ENCODE measurements around the gene DACH1.
"Not testable (repeated sequence)": the region's sequence is repeated elsewhere in the genome, so short reads cannot be mapped to it uniquely, and the experiment has no call there.

DACH1 gene

DNA sequence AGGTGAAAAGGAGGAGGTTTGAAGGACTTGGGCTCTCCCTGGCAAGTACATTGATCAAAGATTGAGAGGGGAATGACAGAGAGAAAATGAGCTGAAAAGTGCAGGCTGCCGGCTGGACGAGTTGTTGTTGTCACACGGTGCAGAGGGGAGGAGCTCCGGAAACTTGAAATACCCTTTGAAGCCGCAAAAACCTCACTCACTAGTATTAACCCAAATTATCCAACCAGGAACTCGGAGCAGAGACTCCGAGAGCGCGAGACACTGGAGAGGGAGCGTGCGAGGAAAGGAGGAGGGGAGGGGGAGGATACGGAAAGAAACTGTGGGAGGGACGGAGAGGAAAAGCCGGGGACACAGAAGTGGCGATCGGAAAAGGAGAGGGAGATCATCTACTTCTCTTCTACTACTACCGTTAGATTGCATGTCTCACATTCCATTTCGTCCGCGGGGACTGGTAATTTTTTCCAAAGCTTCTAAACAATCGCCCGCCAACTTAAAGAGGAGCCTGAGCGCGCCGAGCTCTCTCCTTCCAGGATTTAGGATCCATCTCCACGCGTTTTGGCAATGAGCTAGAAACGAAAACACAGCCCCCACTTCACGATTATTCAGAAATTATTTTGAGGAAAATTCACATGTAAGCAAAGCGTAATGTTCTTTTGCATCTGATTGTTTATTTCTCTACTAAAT is at the start of gene DACH1:
Gene DACH1 (minus strand): TSS at position 74 of the 684 bp plus-strand sequence.
- peak; percentile 35 for DNase-seq (ENCODE audit: low read depth)

DNA sequence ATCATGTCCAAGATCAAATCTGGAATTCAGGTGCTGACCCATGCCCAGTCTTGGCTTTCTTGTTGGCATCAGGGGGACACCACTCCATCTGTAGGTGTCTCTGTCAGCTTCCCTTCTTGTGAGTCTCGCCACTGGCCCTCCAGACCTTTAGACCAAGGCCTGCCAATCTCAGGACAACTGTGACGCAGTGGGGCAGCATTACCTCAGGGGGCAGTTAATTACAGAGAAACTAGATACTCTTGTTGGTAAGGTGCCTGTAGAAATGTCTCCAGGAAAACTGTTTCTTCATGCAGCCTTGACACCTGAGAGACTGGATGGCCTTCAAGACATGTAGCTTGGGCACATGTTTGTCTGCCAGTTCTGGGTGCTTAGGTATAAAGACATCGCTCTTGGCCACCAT is 46.7 kb upstream of the DACH1 start:
- DNase-seq (ENCODE audit: low read depth) = no peak

DNA sequence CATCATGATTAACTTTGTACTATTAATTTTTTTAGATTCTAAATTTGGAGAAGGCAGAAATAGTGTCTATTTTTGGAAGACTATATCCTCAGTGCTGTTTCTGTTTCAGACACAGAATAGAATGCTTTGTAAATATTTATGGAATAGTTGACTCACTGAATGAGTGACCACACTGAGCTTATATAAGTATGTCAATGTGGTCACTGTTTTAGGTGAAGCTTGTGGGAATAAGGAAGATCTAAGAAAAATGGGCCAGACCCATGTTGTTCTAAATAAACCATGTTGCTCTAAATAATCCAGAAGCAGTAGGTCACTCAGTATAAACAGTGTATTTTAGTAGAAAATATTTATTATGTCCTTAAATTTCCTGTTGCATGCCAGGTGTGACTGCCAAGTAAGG is 45.5 kb upstream of the DACH1 start:
- peak; percentile 17 for DNase-seq (ENCODE audit: low read depth)

DNA sequence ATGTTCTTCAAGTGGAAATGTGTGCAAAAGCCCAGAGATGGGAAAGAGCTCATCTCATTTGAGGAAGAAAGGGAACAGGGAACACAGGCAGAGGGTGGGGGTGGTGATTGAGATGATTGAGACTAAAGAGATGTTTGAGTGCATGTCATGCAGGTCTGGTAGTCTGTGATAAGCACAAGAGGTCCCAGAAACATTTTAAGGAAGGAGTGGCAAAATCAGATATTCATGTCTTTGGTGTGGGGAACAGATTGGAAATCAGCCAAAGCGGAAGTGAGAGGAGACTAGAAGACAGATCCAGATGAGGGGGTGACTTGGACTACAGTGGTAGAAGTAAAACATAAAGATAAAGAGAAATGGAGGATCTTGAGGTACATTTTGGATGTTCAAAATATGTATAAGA is 39.4 kb upstream of the DACH1 start:
- no peak for DNase-seq (ENCODE audit: low read depth)

DNA sequence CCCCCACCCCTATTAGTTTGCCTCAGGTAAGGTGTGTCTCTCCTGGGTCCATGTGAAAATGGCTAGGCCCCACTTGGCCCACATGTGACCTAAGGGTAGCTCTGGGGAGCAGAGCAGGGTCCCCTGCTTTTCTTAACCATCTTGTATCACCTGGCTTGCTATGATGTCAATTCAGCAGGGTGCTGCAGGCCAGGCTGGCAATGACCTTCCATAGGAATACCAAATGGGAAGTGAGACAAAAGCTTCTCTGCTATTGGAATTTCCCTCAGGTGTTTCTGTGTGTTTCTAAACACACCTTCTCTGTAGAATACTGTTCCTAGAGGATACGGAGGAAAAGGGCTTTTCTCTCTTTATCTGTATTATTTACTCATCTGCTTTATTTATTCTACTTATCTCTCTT is 35.7 kb upstream of the DACH1 start:
- no peak for DNase-seq (ENCODE audit: low read depth)

DNA sequence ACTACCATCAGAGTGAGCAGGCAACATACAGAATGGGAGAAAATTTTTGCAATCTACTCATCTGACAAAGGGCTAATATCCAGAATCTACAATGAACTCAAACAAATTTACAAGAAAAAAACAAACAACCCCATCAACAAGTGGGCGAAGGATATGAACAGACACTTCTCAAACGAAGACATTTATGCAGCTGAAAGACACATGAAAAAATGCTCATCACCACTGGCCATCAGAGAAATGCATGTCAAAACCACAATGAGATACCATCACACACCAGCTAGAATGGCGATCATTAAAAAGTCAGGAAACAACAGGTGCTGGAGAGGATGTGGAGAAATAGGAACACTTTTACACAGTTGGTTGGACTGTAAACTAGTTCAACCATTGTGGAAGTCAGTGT is 26.5 kb upstream of the DACH1 start:
- DNase-seq (ENCODE audit: low read depth) = not testable (repeated sequence)

DNA sequence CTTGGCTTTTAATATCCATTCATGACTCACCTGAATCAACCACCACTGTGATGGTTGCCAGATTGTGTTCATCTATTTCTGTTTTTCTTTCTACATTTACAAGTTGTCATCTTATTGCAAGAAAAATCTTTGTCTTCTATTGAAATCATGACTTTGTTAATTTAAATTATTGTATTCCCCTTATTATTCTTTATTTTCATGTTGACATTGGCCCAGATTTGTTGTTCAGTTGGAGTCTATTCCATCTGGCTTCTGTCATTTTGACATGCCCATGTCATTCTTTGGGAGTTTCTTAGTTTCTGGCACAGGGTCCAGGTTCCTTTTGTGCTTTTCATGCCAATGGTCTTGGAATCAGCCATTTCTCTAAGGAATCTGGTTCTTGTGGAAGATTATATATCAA is 19.9 kb upstream of the DACH1 start:
- no peak for DNase-seq (ENCODE audit: low read depth)

DNA sequence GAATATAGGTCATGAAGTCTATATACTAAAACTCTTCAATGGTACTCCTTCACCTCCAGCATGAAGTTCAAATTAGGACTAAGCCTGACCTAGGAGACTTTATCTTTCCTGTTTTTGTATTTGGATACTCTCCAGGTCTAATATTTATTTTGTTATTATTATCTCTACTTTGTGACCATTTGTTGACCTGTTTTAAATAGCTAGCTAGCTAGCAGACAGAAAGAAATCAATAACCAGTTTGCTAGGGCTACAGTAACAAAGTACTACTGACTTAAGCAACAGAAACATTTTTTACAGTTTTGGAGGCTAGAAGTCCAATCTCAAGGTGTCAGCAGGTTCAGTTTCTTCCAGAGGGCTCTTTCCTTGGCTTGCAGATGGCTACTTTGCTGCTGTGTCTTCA is 15.1 kb upstream of the DACH1 start:
- no peak for DNase-seq (ENCODE audit: low read depth)

DNA sequence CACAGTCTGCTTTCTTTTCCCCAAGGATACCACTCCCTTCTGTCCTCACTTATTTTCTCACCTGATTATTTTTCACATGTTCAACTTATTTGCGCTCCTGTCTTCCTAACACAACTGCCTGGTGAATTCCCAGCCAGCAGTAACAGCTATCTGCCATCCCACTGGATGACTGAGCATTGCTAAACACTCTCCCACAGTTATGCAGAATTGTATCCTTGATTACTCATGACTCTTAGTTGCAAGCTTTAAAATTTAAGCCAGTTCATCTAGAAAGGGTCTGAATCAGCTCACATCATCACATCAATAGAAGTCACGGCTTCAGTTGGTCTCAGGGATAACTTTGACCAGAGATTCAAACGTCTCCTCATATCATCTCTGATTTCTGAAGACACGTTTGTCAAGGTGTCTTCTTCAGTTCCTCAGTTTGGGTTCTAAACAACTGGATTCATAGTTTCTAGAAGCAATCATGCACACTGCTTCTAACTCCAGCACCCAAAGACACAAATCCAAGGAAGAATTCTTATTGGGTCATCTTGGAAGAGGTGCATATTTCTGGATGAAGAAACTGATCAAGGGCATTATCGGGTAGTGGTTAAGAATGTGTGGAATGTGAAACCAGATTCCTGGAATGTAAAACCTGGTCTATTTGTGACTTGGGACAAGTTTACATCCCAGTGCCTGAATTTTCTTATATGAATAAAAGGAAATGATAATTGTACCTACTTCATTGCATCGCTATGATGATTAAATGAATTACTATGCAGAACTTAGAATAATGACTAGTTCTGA is 13.9 kb upstream of the DACH1 start:
- no peak for DNase-seq (ENCODE audit: low read depth)

DNA sequence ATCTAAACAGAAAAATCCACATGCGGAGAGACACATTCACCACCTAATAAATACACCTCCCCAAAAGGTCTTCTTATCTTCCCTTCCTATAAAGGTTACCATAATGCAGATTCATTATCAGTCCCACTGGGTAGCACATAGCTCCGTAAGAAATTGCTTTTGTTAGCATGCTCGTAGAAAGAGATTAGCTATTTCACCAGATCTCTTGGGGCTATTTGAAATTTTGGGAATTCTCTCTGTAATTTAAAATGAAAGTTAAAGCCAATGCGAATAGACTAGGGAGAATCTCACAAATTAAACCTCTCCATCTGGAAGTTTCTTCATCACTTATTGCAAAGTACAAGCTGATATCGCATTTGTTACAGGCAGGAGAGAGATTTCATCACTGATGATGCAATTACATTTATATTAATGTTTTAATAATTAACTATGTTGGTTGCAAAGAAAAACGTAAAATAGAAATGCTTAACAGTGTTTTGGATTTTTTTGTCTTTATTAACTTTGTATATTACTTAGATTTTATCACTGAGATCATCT is 12.9 kb upstream of the DACH1 start:
- no peak for DNase-seq (ENCODE audit: low read depth)

DNA sequence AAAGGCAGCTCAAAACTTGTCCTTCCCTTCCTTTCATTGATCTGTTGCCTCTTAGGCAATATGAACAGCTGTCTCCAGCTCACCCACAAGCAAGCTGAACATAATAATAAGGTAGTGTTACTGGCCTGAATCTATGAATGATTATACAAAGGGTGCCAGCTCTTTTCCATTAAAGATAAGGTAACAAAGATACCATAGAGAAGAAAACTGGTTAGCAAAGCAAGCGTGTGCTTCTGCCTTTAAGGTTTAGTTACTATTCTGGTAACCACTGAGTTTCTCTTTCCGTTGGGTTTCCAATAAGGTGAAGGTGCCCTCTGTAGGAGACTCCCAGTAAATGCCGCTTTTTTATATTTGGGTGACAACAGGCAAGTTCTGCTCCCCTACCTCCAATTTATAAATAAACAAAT is 12.1 kb upstream of the DACH1 start:
- peak; percentile 7 for DNase-seq (ENCODE audit: low read depth)

DNA sequence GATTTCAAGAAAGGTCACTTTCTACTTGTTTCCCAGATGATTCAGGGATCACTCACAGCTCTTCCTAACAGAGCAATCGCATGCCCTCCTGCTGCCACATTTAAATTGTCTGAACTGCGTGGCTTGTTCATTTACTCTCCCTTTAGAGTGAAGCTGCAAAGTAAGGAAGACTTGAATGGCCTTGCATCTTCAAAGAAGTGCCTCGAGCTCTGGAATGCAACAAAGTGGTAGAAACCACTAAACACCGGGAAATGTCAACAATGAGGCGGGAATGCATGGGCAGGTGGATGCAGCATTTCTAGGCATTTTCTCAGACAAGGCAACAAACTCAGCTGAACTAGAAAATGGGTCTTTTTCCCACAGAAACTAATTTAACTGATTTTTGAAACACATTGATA is 10.3 kb upstream of the DACH1 start:
- DNase-seq (ENCODE audit: low read depth) = no peak

DNA sequence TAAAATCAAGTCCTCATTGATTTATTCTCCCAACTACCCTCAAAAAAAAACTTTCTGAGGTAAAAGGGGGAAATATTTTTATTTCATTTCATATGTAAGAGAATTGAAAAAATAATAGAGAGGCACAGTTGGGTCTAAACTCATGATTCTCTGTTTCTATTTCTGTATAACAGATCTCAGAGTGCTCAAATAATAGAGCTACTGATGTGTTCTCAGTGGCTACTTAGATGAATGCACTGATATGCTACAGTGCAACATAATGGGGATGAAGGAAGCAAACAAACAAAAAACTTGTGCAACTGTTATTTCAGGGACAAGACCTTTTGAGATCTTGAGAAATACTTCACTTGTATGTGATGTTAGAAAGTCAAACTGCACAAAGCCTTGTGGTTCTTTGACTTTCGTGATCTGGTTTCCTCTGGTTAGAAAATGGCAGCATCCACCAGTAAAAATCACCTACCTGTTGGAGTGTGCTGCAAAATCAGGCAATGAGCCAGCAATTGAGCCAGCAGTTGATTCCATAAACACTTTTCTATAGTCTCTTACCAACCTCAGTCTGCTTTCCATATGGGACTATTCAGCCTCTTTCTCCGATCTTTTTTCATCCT is 9.7 kb upstream of the DACH1 start:
- no peak for DNase-seq (ENCODE audit: low read depth)

DNA sequence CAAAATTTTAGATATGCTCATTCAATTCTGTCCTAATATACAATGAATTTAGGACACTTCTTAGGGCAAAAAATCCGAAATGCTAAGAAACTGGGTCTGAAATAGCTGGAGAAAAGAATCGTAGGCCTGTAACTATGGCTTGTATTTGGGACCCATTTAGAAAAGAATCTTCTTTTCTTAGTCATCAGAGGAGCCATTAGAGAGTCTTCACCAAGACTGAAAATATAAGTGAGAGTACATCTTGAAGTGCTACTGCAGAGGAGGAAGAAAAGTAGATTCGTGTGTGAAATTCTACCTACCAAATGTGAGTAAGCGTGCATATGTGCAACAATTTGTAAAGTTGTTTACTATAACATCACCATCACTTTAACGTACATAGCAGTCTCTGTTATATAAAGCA is 8.8 kb upstream of the DACH1 start:
- no peak for DNase-seq (ENCODE audit: low read depth)

DNA sequence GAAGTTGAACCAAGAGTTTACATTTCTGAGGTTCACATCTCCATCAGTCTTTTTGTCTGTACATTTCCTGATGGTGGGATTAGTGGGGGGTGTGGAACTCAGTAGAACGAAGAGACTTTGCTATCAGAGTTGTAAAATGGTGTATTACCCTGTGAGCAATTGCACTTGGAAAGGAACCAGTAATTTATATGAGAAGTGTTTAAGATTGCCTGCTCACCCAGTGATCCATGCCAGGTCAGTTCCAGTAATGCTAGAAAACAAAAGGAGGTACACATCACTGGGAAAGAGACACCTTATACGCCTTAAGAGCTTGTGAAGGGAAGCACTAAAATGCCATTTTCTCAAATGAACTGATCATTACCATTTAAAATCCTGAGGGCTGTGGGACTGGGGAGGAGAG is 7.5 kb upstream of the DACH1 start:
- DNase-seq (ENCODE audit: low read depth) = no peak

DNA sequence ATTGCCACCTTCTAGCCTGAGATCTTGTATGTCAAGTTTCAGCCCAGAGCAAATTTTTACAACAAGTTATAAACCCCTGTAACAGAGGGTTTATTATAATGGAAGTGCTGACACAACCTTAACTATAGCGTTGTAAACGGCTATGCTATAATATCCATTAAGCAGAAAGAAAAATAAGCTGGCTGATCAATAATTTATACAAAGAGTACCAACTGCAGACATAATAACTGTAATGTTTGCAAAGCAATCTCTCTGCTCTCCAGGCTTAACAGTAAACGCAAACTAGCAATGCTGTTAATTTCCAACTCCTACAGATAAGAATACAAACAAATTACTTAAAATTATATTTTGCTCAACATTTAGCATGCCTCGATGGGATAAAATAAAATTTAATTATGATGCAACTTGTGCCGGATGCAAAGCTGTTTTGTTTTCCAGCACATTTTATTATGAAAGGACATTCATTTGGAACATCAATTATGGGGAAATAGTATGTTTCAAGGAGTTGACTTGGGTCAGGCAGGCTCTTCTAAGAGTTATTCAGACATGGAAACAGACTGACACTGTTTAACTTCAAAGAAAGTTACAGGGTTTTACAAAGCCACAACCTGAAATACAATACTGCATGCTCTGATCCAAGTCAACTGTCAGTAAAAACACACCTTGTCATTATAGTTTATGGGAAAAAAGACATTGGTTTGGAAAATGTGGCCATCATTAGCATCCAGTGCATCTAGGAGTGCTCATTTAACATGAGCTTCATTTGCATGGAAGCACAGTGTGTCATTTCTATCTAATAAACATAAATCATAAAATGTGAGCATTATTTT is 6.6 kb upstream of the DACH1 start:
- no peak for DNase-seq (ENCODE audit: low read depth)

DNA sequence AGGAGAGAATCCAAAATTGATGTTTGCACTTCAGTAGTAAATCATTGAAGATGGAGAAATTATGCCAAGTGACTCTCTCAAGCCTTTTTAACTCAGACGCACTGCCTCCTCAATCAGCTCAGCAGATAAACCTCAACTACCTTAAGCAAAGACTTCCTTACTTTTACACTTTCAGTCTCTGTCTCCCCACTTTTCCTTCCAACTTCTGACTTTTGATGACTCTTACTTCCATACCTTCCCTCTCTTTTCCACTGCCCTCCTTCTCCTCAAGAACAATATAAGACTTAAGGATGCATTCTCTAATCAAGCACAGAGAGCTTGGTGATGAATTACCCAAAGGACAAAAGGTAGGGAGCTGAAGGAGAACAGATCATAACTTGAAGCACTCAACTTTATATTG is 4.8 kb upstream of the DACH1 start:
- no peak for DNase-seq (ENCODE audit: low read depth)

DNA sequence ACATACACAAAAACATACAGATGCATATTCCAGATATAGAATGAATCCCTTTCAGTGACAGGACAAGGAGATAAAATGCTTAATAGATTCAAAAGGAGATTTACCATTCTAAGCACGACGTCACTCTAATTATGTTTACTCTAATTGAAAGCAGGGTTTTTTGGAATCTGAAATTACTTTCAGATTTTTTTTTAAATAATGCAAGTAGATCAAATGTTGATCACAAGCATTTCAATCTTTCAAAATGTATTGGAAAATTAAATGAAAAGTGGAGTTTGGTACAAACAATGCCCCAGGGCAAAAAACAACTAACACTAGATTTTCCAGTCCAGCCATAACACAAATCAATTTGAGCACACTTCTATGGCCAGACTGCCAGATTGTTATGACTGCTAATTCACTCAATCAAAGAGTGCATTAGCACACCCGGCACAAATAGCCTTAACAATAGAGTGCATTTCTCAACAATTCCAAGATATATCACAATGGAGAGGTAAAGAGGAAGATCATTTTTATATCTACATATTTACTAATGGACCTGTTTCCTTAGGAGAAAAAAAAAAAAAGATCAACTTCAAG is 4.3 kb upstream of the DACH1 start:
- no peak for DNase-seq (ENCODE audit: low read depth)

DNA sequence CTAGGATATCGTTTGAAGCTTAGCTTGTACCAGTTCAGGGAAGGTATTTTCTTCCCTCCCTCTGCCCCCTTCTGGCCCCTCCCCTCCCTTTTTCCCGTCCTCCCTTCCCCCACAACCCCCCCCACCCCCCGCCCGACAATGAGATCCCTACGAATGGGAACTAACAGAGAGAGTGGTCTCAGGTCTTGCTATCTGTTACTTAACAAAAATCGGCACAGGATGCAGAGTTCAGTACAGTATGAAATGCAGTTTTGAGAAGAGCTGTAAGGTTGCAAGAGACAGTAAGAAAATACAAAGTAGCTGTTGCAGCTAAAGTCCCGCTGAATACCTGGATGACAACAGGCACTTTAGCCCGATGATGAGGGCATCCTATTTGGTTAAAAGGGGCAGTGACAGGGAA is 3.1 kb upstream of the DACH1 start:
- no peak for DNase-seq (ENCODE audit: low read depth)

DNA sequence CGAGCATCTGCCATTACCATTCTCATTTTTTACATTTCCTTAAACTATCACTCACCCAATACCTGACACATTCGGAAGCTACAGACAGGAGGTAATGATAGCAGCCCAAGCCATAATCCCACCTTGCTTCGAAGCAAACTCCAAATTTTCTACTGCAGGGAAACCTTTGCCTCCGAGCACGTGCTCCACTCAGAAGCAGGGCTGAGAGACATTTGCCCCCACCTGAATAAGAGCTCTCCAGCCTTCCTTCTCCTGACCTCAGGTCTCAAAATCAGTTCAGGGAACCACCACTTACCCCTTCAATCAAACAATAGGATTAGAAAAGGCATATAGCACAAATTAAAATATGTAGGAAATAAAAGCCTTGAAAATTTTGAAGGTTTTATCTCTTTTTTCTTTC is 2.3 kb upstream of the DACH1 start:
- no peak for DNase-seq (ENCODE audit: low read depth)

DNA sequence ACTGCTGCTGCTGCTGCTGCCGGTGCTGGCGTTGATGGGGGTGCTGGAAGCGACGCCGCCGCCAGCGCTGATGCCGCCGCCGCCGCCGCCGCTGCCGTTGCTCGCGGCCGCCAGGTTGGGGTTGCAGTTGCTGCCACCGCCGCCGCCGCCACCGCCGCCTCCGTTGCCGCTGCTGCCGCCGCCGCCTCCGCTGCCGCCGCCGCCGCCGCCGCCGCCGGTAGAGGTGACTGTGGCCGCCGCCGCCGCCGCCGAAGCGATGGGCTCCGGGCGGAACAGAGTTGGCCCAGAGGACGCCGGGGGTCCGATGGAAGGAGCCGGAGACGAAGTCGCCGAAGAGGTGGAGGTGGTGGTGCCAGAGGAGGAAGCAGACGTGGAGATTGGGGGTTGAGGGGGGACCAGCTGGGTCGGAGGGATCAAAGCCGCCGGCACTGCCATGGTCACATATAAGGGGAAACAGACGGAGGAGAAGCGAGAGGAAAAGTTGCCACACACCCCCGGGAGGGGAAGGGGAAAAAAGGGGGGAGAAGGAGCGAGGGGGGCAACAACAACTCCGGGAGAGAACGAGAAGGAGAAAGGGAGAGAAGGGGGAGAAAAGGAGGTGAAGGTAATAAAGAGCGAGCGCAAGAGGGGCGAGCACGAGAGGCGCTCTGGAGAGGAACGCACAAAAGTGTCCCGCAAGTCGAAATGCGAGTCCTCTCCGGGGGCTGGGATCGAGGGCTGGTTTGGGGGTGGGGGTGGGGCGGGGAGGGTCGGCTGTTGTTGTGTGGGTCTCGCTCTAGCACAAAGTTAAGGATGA is 471 bp downstream of the DACH1 start:
- DNase-seq (ENCODE audit: low read depth) = peak; percentile 3

All from fibroblast of gingiva (primary cell).